HepG2 (cell line): ENCODE measurements around the gene OAF. TPM values are rescaled to one million over a fixed set of nuclear protein-coding genes. Genes with fewer than 3 reads are reported as not detected.

Experiments used
- AGO1 ChIP-seq: fragments of 200-400 bp; formaldehyde crosslinking; IDR thresholded peaks from 2 replicates; pipeline ENCODE4 v1.6.1; 2017; ENCODE audit warnings: mild to moderate bottlenecking, low read depth, low read length, moderate library complexity; ENCODE audit not compliant: poor library complexity, severe bottlenecking
- CCDC6 ChIP-seq: sonication (generic); formaldehyde crosslinking; IDR thresholded peaks from 2 replicates; pipeline ENCODE4 v1.8.1; 2022; ENCODE audit warnings: mild to moderate bottlenecking, missing genetic modification reagents, moderate library complexity
- CHD2 ChIP-seq: IDR thresholded peaks from 2 replicates; pipeline ENCODE4 v1.6.1; 2011; ENCODE audit warnings: low read depth, low read length, improper control_type of control experiment
- E2F5 ChIP-seq: sonication (generic); formaldehyde crosslinking; conservative IDR thresholded peaks from 2 replicates; pipeline ENCODE4 v1.4.0; 2020; ENCODE audit warnings: missing genetic modification reagents
- KMT2A ChIP-seq: sonication (generic); formaldehyde crosslinking; IDR thresholded peaks from 2 replicates; pipeline ENCODE4 v1.4.0; 2020; ENCODE audit warnings: missing genetic modification reagents
- MED8 ChIP-seq: sonication (generic); formaldehyde crosslinking; IDR thresholded peaks from 2 replicates; pipeline ENCODE4 v1.8.1; 2023; ENCODE audit warnings: mild to moderate bottlenecking, missing genetic modification reagents; ENCODE audit not compliant: insufficient replicate concordance
- NCOR1 ChIP-seq: fragments of 200-600 bp; sonication (generic); IDR thresholded peaks from 2 replicates; pipeline ENCODE4 v1.7.0; 2017; ENCODE audit warnings: antibody characterized with exemption, low read length, borderline replicate concordance
- POLR2A ChIP-seq, 2 experiments: IDR thresholded peaks; 2 replicates each; pipeline ENCODE4 v1.6.1; 2011; ENCODE audit warnings: low read depth in 2 of 2, low read length in 2 of 2, mild to moderate bottlenecking in 1 of 2, moderate library complexity in 1 of 2; ENCODE audit not compliant: insufficient read depth in 1 of 2
- RBAK ChIP-seq: sonication (generic); formaldehyde crosslinking; IDR thresholded peaks from 2 replicates; pipeline ENCODE4 v1.5.1; 2020; ENCODE audit warnings: mild to moderate bottlenecking, missing genetic modification reagents
- RXRB ChIP-seq: IDR thresholded peaks from 2 replicates; pipeline ENCODE4 v1.6.1; 2016; ENCODE audit warnings: borderline replicate concordance, missing genetic modification reagents, missing compliant biosample characterization
- SALL2 ChIP-seq: sonication (generic); formaldehyde crosslinking; IDR thresholded peaks from 2 replicates; pipeline ENCODE4 v1.8.1; 2023; ENCODE audit warnings: mild to moderate bottlenecking, missing genetic modification reagents, inconsistent platforms
- STAT6 ChIP-seq: sonication (generic); formaldehyde crosslinking; IDR thresholded peaks from 2 replicates; pipeline ENCODE4 v1.4.0; 2020; ENCODE audit warnings: missing genetic modification reagents, mild to moderate bottlenecking, borderline replicate concordance
- YEATS4 ChIP-seq: sonication (generic); formaldehyde crosslinking; IDR thresholded peaks from 2 replicates; pipeline ENCODE4 v1.4.0; 2020; ENCODE audit warnings: missing genetic modification reagents, borderline replicate concordance
- ZBTB14 ChIP-seq: sonication (generic); formaldehyde crosslinking; IDR thresholded peaks from 2 replicates; pipeline ENCODE4 v1.4.0; 2020; ENCODE audit warnings: missing genetic modification reagents
- ZBTB33 ChIP-seq: sonication (generic); formaldehyde crosslinking; IDR thresholded peaks from 2 replicates; pipeline ENCODE4 v1.4.0; 2020; ENCODE audit warnings: missing genetic modification reagents
- ZFP36L1 ChIP-seq: sonication (generic); formaldehyde crosslinking; IDR thresholded peaks from 2 replicates; pipeline ENCODE4 v1.8.0; 2022; ENCODE audit warnings: mild to moderate bottlenecking, missing genetic modification reagents, moderate library complexity
- ZKSCAN1 ChIP-seq: fragments of 150-350 bp; IDR thresholded peaks from 2 replicates; pipeline ENCODE4 v1.6.1; 2014; ENCODE audit warnings: low read length
- ZKSCAN8 ChIP-seq: IDR thresholded peaks from 2 replicates; pipeline ENCODE4 v1.6.1; 2016; ENCODE audit warnings: borderline replicate concordance, missing genetic modification reagents, missing compliant biosample characterization
- ZNF224 ChIP-seq: sonication (generic); formaldehyde crosslinking; IDR thresholded peaks from 2 replicates; pipeline ENCODE4 v1.5.0; 2020; ENCODE audit warnings: mild to moderate bottlenecking, missing genetic modification reagents
- ZNF232 ChIP-seq: sonication (generic); formaldehyde crosslinking; IDR thresholded peaks from 2 replicates; pipeline ENCODE4 v1.4.0; 2020; ENCODE audit warnings: missing genetic modification reagents, borderline replicate concordance
- ZNF331 ChIP-seq: sonication (generic); formaldehyde crosslinking; IDR thresholded peaks from 2 replicates; pipeline ENCODE4 v1.4.0; 2020; ENCODE audit warnings: missing genetic modification reagents
- ZNF430 ChIP-seq: sonication (generic); formaldehyde crosslinking; IDR thresholded peaks from 2 replicates; pipeline ENCODE4 v1.9.0; 2021; ENCODE audit warnings: mild to moderate bottlenecking, missing genetic modification reagents
- ZNF431 ChIP-seq: sonication (generic); formaldehyde crosslinking; IDR thresholded peaks from 2 replicates; pipeline ENCODE4 v1.9.0; 2022; ENCODE audit warnings: missing genetic modification reagents, low read depth, mild to moderate bottlenecking, borderline replicate concordance
- ZNF7 ChIP-seq: IDR thresholded peaks from 2 replicates; pipeline ENCODE4 v1.6.1; 2016; ENCODE audit warnings: missing biosample characterization, missing genetic modification reagents
- ZNF766 ChIP-seq: sonication (generic); formaldehyde crosslinking; IDR thresholded peaks from 2 replicates; pipeline ENCODE4 v1.5.0; 2020; ENCODE audit warnings: missing genetic modification reagents, borderline replicate concordance
- polyA plus RNA-seq, 8 experiments: library from polyadenylated mRNA; depleted of rRNA in 3 of 8; stranded (reverse) in 7 of 8; unstranded in 1 of 8; fragments of >200 nt; fragmentation: Illumina TruSeq in 4 of 8; extraction: Trizol in 4 of 8; gene quantifications; 2 replicates each; pipeline versions ENCODE4 v1.2.1 to v1.2.3, GENCODE V29; 2011 to 2016; ENCODE audit warnings: low read depth in 4 of 8, missing spikeins in 1 of 8, mixed read lengths in 1 of 8; ENCODE audit not compliant: insufficient read depth in 1 of 8
- total RNA-seq, 5 experiments: library from RNA; depleted of rRNA; stranded (reverse); fragments of >200 nt; fragmentation: Illumina TruSeq; extraction: Trizol; gene quantifications; 2 replicates each; pipeline ENCODE4 v1.2.3, GENCODE V29; 2016; ENCODE audit warnings: low read depth in 1 of 5

Gene OAF
- total and polyA plus RNA-seq, 2 of the 13 experiments (the other 11 are each of a cell fraction or from before 2014, with no cell fraction given) = 63.7 to 94.6 TPM

GRCh38 chr11:120198787-120199469, 11.9 kb upstream of the OAF start (continued):
- no peak for TF ChIP-seq STAT6 (CRISPR knock-in tag)
- TF ChIP-seq KMT2A = no peak
- TF ChIP-seq POLR2A (IDR thresholded peaks at IDR 0.05; ENCODE audit: insufficient read depth in 1 of 2, low read depth in 2 of 2, low read length in 2 of 2) = 0 out of 4 replicates have a peak, but pooled peaks of 1 of the 2 experiments have one; percentile 14
- TF ChIP-seq SALL2 (CRISPR knock-in tag) = 0 out of 2 replicates have a peak, but pooled peaks have one; percentile 32
- TF ChIP-seq E2F5 (CRISPR knock-in tag) = no peak
- TF ChIP-seq ZNF431 = no peak
- no peak for TF ChIP-seq CCDC6 (CRISPR knock-in tag)
- TF ChIP-seq ZNF331 (CRISPR knock-in tag) = 0 out of 2 replicates have a peak, but pooled peaks have one; percentile 12
- TF ChIP-seq NCOR1 = peak; percentile 86
- no peak for TF ChIP-seq ZNF232 (CRISPR knock-in tag)
- TF ChIP-seq ZNF224 = no peak
- TF ChIP-seq RXRB (CRISPR knock-in tag) = 0 out of 2 replicates have a peak, but pooled peaks have one; percentile 28
- TF ChIP-seq CHD2 = no peak
- TF ChIP-seq RBAK (CRISPR knock-in tag) = no peak
- TF ChIP-seq ZKSCAN8 (CRISPR knock-in tag) = no peak
- no peak for TF ChIP-seq ZKSCAN1
- no peak for TF ChIP-seq ZNF766 (CRISPR knock-in tag)
- no peak for TF ChIP-seq AGO1
- peak; percentile 68; the same call in 1 of the 2 replicates for TF ChIP-seq ZFP36L1
- TF ChIP-seq ZBTB33 (CRISPR knock-in tag) = no peak
- peak; percentile 48; the same call in 1 of the 2 replicates for TF ChIP-seq YEATS4 (CRISPR knock-in tag)
- TF ChIP-seq MED8 (CRISPR knock-in tag) = no peak
- TF ChIP-seq ZNF430 (CRISPR knock-in tag) = no peak
- TF ChIP-seq ZBTB14 (CRISPR knock-in tag) = no peak
- no peak for TF ChIP-seq ZNF7 (CRISPR knock-in tag)
